ENCODE results near the gene ALDH16A1.

The ALDH16A1 gene

GRCh38 chr19:49496574-49497008 is 43.6 kb downstream of the ALDH16A1 start:
- FAIRE-seq (no peak), DNase-seq (ENCODE audit: insufficient read length) (no peak)
- TF ChIP-seq POLR2A (IDR thresholded peaks at IDR 0.05; ENCODE audit: low read depth, low read length): no peak
- TF ChIP-seq TAF1 (IDR thresholded peaks at IDR 0.05; ENCODE audit: borderline replicate concordance, low read depth, low read length): no peak
- no peak for TF ChIP-seq POLR2AphosphoS5 (IDR thresholded peaks at IDR 0.05; ENCODE audit: low read depth, low read length)

DNA sequence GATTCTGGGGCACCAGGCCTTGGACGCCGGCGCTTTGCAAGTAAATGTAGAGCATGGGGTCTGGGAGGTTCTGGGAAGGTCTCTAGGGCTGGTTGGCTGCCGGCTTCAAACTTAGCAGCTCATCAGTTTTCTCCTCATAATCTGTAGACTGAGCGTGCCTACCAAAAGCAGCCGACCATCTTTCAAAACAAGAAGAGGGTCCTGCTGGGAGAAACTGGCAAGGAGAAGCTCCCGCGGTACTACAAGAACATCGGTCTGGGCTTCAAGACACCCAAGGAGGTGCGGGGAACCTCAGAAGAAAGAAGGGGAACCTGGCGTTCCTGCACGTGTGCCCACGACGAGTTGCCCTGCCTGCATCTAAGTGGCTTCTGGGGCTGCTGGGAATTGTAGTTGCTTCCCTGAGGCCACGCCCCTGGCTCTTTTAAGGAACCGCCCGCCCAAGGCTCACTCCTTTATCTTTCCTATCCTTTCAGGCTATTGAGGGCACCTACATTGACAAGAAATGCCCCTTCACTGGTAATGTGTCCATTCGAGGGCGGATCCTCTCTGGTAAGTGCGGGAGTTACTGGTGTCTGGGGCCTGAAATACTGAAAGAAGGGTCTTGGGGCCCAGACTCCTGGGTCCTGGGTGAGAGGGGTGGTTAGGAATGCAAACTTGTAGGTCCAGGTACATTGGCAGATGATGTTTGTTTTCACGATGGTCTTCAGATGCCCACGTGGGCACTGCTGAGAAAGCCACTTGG is 44.2 kb downstream of the ALDH16A1 start:
- FAIRE-seq: peak; percentile 24
- peak; percentile 58 for DNase-seq (ENCODE audit: insufficient read length)
- TF ChIP-seq POLR2AphosphoS5 (IDR thresholded peaks at IDR 0.05; ENCODE audit: low read depth, low read length) (peak; percentile 70; the same call in 1 of the 2 replicates), POLR2A (IDR thresholded peaks at IDR 0.05; ENCODE audit: low read depth, low read length) (peak; percentile 64; the same call in 1 of the 2 replicates), TAF1 (IDR thresholded peaks at IDR 0.05; ENCODE audit: borderline replicate concordance, low read depth, low read length) (peak; percentile 12; the same call in 1 of the 2 replicates)

GRCh38 chr19:49497789-49498103 is 44.7 kb downstream of the ALDH16A1 start:
- TF ChIP-seq TAF1 (IDR thresholded peaks at IDR 0.05; ENCODE audit: borderline replicate concordance, low read depth, low read length) (no peak), POLR2AphosphoS5 (IDR thresholded peaks at IDR 0.05; ENCODE audit: low read depth, low read length) (no peak), POLR2A (IDR thresholded peaks at IDR 0.05; ENCODE audit: low read depth, low read length) (no peak; the same call in 1 of the 2 replicates)
- DNase-seq (ENCODE audit: insufficient read length): no peak
- no peak for FAIRE-seq

GRCh38 chr19:49498475-49498874 is 45.5 kb downstream of the ALDH16A1 start:
- no peak for FAIRE-seq
- no peak for DNase-seq (ENCODE audit: insufficient read length)
- TF ChIP-seq POLR2AphosphoS5 (IDR thresholded peaks at IDR 0.05; ENCODE audit: low read depth, low read length) (no peak), POLR2A (IDR thresholded peaks at IDR 0.05; ENCODE audit: low read depth, low read length) (no peak), TAF1 (IDR thresholded peaks at IDR 0.05; ENCODE audit: borderline replicate concordance, low read depth, low read length) (no peak)

DNA sequence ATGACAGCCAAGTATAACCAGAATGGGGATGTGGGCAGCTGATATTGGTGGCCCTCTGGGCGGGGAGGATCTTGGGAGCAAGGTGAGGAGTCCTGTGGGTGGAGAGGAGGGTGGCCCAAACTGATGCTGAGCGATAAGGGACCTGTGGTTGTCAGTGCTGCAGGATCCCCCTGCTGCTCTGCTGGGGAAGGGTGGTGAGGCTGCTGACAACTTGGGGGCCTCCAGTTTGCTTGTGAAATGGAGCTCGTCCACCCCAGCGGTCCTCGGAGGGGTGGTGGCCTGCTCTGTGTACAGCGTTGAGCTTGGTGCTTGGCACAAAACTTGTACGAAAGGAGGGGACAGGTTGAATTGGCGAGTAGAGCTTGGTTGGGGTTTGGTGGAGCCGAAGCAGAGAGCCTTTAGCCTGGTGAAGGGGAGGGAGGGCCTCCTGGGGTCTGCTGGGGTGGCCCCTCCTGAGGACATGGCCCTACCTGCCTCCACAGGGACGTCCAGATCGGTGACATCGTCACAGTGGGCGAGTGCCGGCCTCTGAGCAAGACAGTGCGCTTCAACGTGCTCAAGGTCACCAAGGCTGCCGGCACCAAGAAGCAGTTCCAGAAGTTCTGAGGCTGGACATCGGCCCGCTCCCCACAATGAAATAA is 46.1 kb downstream of the ALDH16A1 start:
- no peak for FAIRE-seq
- no peak for DNase-seq (ENCODE audit: insufficient read length)
- no peak for TF ChIP-seq POLR2A (IDR thresholded peaks at IDR 0.05; ENCODE audit: low read depth, low read length)

- DNase-seq (ENCODE audit: insufficient read length) (no peak), FAIRE-seq (no peak)
- TF ChIP-seq POLR2AphosphoS5 (IDR thresholded peaks at IDR 0.05; ENCODE audit: low read depth, low read length): no peak
- TF ChIP-seq TAF1 (IDR thresholded peaks at IDR 0.05; ENCODE audit: borderline replicate concordance, low read depth, low read length): no peak
Measured at GRCh38 chr19:49502866-49503581, 50.0 kb downstream of the ALDH16A1 start.

- DNase-seq (ENCODE audit: insufficient read length) (no peak), FAIRE-seq (no peak)
- no peak for TF ChIP-seq POLR2A (IDR thresholded peaks at IDR 0.05; ENCODE audit: low read depth, low read length)
- TF ChIP-seq TAF1 (IDR thresholded peaks at IDR 0.05; ENCODE audit: borderline replicate concordance, low read depth, low read length): no peak
- TF ChIP-seq POLR2AphosphoS5 (IDR thresholded peaks at IDR 0.05; ENCODE audit: low read depth, low read length): no peak
Measured at GRCh38 chr19:49503582-49503962, 50.5 kb downstream of the ALDH16A1 start.

DNA sequence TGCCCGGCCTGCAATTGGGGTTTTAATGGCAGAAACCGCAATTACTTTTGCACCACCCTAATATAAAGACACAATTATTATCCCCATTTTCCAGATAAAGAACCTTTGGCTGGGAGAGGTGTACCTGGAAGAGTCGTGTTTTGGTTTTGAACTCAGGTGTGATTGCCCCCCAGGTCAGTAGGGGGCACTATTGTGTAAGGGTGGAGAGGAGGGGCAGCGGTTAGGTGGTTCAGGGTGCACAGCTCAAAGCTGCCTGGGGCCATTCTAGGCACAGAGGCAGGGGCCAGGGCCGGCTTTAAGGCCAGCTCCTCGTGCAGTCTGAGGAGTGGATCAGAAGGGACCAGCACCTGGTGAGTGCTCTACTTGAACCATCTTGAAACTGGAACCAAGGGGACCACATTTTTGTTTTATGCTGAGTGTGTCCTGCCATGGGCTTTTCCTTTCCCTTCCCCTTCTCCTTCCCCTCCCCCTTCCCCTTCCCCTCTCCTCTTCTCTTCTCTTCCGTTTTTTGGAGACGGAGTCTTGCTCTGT is 53.6 kb downstream of the ALDH16A1 start:
- peak; percentile 76 for DNase-seq (ENCODE audit: insufficient read length)
- TF ChIP-seq POLR2A (IDR thresholded peaks at IDR 0.05; ENCODE audit: low read depth, low read length) (no peak), TAF1 (IDR thresholded peaks at IDR 0.05; ENCODE audit: borderline replicate concordance, low read depth, low read length) (no peak), POLR2AphosphoS5 (IDR thresholded peaks at IDR 0.05; ENCODE audit: low read depth, low read length) (no peak)

DNA sequence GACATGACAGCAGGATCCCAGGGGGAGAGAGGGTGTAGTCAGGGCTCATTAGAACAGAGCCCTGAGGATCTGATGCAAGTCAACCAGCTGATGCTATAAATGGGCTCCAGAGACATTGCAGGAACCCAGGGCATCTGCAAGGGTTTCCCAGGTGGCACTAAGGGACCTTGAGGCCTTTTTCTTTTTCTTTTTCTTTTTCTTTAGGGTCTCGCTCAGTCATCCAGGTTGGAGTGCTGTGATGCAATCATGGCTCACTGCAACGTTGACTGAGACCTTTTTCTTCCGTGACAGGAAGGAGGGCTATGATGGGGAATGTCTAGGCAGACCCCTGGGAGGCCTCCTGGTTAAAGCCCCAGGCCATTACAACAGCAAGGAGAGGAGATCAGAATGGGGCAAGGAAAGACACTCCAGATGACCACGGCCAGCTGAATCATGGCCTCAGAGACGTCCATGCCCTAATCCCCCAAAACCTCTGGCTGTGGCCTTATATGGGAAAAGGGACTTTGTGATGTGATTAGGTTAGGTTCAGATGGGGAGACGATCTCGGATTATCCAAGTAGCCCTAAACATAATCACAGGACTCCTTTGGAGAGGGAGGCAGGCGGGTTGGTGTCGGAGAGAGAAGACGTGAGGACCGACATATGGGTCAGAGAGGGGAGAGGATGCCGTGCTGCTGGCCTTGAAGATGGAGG is 54.9 kb downstream of the ALDH16A1 start:
- FAIRE-seq: no peak
- DNase-seq (ENCODE audit: insufficient read length): no peak
- TF ChIP-seq POLR2A (IDR thresholded peaks at IDR 0.05; ENCODE audit: low read depth, low read length) (no peak), TAF1 (IDR thresholded peaks at IDR 0.05; ENCODE audit: borderline replicate concordance, low read depth, low read length) (no peak), POLR2AphosphoS5 (IDR thresholded peaks at IDR 0.05; ENCODE audit: low read depth, low read length) (no peak)

More for the DNA sequence above, 53.6 kb downstream of the ALDH16A1 start:
- peak; percentile 79 for FAIRE-seq

DNA sequence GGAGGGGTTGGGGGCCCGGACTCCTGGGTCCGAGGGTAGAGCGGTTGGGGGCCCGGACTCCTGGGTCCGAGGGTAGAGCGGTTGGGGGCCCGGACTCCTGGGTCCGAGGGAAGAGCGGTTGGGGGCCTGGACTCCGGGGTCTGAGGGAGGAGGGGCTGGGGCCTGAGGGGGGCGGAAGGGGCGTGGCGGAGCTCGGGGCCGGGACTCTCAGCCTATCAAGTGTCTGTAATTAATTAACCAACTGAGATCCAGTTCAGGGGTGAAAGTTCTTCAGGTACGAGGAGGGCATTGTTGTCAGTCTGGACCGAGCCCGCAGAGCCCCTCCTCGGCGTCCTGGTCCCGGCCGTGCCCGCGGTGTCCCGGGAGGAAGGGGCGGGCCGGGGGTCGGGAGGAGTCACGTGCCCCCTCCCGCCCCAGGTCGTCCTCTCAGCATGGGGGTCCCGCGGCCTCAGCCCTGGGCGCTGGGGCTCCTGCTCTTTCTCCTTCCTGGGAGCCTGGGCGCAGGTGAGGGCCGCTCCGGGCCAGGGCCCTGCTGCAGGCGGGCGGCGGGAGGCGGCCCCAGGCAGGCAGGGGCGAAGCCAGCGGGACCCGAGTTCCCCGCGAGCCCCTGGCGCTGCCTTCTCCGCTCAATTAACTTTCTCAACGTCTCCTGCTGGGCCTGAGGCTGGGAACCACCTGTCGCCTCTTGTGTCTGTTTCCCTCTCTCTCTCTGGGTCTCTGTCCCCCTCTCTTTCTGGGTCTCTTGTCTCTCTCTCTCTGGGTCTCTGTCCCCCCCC is 60.1 kb downstream of the ALDH16A1 start:
- FAIRE-seq (no peak), DNase-seq (ENCODE audit: insufficient read length) (no peak)
- TF ChIP-seq TAF1 (IDR thresholded peaks at IDR 0.05; ENCODE audit: borderline replicate concordance, low read depth, low read length): no peak
- no peak for TF ChIP-seq POLR2A (IDR thresholded peaks at IDR 0.05; ENCODE audit: low read depth, low read length)
- no peak for TF ChIP-seq POLR2AphosphoS5 (IDR thresholded peaks at IDR 0.05; ENCODE audit: low read depth, low read length)

Measured in GM12892 (cell line).